ENCODE results near the gene WDR89. TPM values are rescaled to one million over a fixed set of nuclear protein-coding genes. Genes with fewer than 3 reads are reported as not detected.

WDR89 gene
- total and polyA plus RNA-seq, 2 donors (not counting 1 experiment from before 2014, with no cell fraction given) = 5.9 to 19.0 TPM

DNA sequence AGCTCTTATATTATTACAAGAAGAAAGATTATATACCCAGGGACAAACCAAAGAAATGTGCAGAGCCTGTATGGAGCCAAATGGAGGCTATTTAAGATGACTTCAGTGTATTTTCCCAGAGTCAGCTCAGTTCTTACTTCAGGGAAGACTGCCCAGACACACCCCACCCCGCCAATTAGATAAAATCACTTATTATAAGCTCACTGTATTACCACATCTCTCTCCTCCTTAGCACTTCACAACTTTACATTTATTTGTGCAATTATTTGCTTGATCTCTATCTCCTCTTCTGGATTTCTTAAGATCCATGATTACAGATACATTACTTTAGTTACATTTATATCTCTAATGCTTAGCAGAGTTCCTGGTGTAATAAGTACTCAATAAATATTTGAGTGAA, 24.7 kb upstream of the WDR89 start:
- Histone ChIP-seq H2AFZ (ENCODE audit: insufficient read depth, low read depth, low read length, poor library complexity, severe bottlenecking) (no peak overlapping the region), H3K27ac (ENCODE audit: low read length in 2 of 2) (no peak overlapping the region), H3K4me2 (replicated peaks; ENCODE audit: low read depth, low read length, poor library complexity, severe bottlenecking) (no peak overlapping the region), H3K36me3 (replicated peaks in 1 of 2; ENCODE audit: control extremely low read depth in 1 of 2, control insufficient read depth in 1 of 2, extremely low read depth in 1 of 2, insufficient read depth in 2 of 2, low read length in 1 of 2) (no peaks in the 10 kb centered on the region), H4K20me1 (ENCODE audit: control insufficient read depth, insufficient read depth, low read length, poor library complexity, severe bottlenecking) (no peaks in the 10 kb centered on the region), H3K79me2 (ENCODE audit: control insufficient read depth, insufficient read depth, low read length) (no peaks in the 10 kb centered on the region), H3K9me3 (ENCODE audit: control extremely low read depth in 1 of 3, control insufficient read depth in 2 of 3, insufficient read depth in 1 of 3, low read length in 2 of 3) (peaks cover 0 to 10% (median 0%) of the 10 kb centered on the region in 3 donors), H3K4me1 (ENCODE audit: control insufficient read depth in 2 of 2, insufficient read depth in 2 of 2, low read length in 2 of 2) (no peaks in the 10 kb centered on the region), H3K4me3 (ENCODE audit: control extremely low read depth in 1 of 5, extremely low read depth in 1 of 5, insufficient read depth in 1 of 5, low read depth in 2 of 5, low read length in 4 of 5) (no peak overlapping the region), H3K27me3 (replicated peaks in 1 of 4; ENCODE audit: control extremely low read depth in 1 of 4, control insufficient read depth in 3 of 4, insufficient read depth in 4 of 4, low read length in 3 of 4) (no peaks in the 10 kb centered on the region), H3K9ac (ENCODE audit: low read length) (no peak overlapping the region)
- TF ChIP-seq, protein P1, sequence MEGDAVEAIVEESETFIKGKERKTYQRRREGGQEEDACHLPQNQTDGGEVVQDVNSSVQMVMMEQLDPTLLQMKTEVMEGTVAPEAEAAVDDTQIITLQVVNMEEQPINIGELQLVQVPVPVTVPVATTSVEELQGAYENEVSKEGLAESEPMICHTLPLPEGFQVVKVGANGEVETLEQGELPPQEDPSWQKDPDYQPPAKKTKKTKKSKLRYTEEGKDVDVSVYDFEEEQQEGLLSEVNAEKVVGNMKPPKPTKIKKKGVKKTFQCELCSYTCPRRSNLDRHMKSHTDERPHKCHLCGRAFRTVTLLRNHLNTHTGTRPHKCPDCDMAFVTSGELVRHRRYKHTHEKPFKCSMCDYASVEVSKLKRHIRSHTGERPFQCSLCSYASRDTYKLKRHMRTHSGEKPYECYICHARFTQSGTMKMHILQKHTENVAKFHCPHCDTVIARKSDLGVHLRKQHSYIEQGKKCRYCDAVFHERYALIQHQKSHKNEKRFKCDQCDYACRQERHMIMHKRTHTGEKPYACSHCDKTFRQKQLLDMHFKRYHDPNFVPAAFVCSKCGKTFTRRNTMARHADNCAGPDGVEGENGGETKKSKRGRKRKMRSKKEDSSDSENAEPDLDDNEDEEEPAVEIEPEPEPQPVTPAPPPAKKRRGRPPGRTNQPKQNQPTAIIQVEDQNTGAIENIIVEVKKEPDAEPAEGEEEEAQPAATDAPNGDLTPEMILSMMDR (IDR thresholded peaks at IDR 0.05) = no peak
- no peak for TF ChIP-seq EZH2 (IDR thresholded peaks at IDR 0.05; ENCODE audit: borderline replicate concordance, insufficient read depth, low read depth, low read length, poor library complexity, severe bottlenecking)
- Mint-ChIP-seq H3K4me1 (no peaks in the 10 kb centered on the region), H3K9me3 (ENCODE audit: insufficient read depth) (no peaks in the 10 kb centered on the region), H3K4me3 (no peak overlapping the region), H3K27me3 (no peaks in the 10 kb centered on the region), H3K27ac (no peak overlapping the region)
- CTCF ChIA-PET = no interaction called here
- ATAC-seq (ENCODE audit: low read depth) (no peak), DNase-seq (no peak)
- WGBS (ENCODE audit: insufficient coverage) = no CpG with 5 or more reads among the region's 1 CpG
- POLR2A ChIA-PET = no interaction called here
- intact Hi-C loops (cut with micrococcal nuclease) = no loop called here

DNA sequence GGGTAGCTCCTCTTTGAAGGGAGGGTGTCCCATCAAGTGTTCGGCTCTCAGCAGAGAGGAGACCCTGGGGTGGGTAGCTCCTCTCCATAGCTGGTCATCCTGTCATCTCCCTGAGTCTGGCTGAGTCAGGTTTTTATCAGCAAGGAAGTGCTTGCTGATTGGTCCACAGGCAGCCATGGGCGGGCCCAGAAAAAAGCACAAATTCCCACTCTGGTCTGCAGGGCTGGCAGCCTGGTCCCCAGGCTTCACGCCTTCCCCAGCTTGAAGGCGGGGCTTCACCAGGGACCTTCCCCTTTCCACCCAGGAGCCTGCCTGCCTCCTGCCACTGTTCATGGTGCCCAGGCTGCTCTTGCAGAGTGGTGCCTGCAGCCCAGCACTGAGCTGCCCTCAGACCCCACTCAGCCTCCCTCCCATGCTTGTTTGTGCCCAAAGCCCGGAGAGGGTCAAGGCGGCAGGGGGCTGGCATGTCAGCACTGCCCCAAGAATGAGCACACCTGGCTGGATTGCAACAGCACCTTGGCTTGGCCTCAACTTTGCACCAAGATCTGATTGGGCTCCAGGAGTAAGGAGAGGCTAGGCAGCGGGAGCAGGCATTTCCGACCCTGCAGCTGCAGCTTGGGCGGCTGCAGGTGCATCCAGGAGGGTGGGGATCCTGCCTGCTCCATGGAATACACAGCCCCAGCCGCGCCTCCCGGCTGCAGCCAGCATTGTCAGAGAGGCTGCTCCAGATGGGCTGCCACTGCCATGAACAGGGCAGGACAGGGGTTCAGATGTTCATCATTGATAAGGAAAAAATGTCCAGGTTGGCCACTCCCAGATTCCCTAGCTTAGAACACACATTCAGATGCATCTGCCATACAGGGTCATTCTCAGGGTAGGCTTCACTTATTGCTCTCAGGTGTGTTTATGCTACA, 22.0 kb upstream of the WDR89 start:
- no peak overlapping the region for H3K4me3 Mint-ChIP-seq
- no peaks in the 10 kb centered on the region for H3K9me3 Mint-ChIP-seq (ENCODE audit: insufficient read depth)
- 95% methylated on average over 12 of the region's 12 CpGs for WGBS (ENCODE audit: insufficient coverage)
- Histone ChIP-seq H3K27me3 (replicated peaks in 1 of 4; ENCODE audit: control extremely low read depth in 1 of 4, control insufficient read depth in 3 of 4, insufficient read depth in 4 of 4, low read length in 3 of 4) (no peaks in the 10 kb centered on the region), H3K4me1 (ENCODE audit: control insufficient read depth in 2 of 2, insufficient read depth in 2 of 2, low read length in 2 of 2) (no peaks in the 10 kb centered on the region), H3K4me2 (replicated peaks; ENCODE audit: low read depth, low read length, poor library complexity, severe bottlenecking) (no peak overlapping the region), H3K79me2 (ENCODE audit: control insufficient read depth, insufficient read depth, low read length) (no peaks in the 10 kb centered on the region), H3K4me3 (ENCODE audit: control extremely low read depth in 1 of 5, extremely low read depth in 1 of 5, insufficient read depth in 1 of 5, low read depth in 2 of 5, low read length in 4 of 5) (no peak overlapping the region), H3K27ac (ENCODE audit: low read length in 2 of 2) (no peak overlapping the region), H3K36me3 (replicated peaks in 1 of 2; ENCODE audit: control extremely low read depth in 1 of 2, control insufficient read depth in 1 of 2, extremely low read depth in 1 of 2, insufficient read depth in 2 of 2, low read length in 1 of 2) (no peaks in the 10 kb centered on the region), H3K9ac (ENCODE audit: low read length) (no peak overlapping the region), H2AFZ (ENCODE audit: insufficient read depth, low read depth, low read length, poor library complexity, severe bottlenecking) (no peak overlapping the region), H3K9me3 (ENCODE audit: control extremely low read depth in 1 of 3, control insufficient read depth in 2 of 3, insufficient read depth in 1 of 3, low read length in 2 of 3) (peaks cover 0 to 10% (median 0%) of the 10 kb centered on the region in 3 donors), H4K20me1 (ENCODE audit: control insufficient read depth, insufficient read depth, low read length, poor library complexity, severe bottlenecking) (no peaks in the 10 kb centered on the region)
- intact Hi-C loops (cut with micrococcal nuclease) = no loop called here
- POLR2A ChIA-PET = interaction anchor here (0.6 kb wide), 1 partner anchor 20 kb away, joined by 3 read pairs; no protein-coding TSS in a partner anchor
- ATAC-seq (ENCODE audit: low read depth) (no peak), DNase-seq (no peak)
- no peaks in the 10 kb centered on the region for H3K4me1 Mint-ChIP-seq
- CTCF ChIA-PET = interaction anchor here (0.6 to 1.5 kb wide), 4 partner anchors 21 to 136 kb away, joined by 3 to 5 read pairs (median 3); partner anchors contain the start of gene WDR89
- no peaks in the 10 kb centered on the region for H3K27me3 Mint-ChIP-seq
- TF ChIP-seq EZH2 (IDR thresholded peaks at IDR 0.05; ENCODE audit: borderline replicate concordance, insufficient read depth, low read depth, low read length, poor library complexity, severe bottlenecking) = no peak
- TF ChIP-seq, protein P1 (IDR thresholded peaks at IDR 0.05) = no peak
- no peak overlapping the region for H3K27ac Mint-ChIP-seq
